Sigmoid colon (tissue), 7 donors: Measurements from ENCODE around the gene BARX2. TPM values are rescaled to one million over a fixed set of nuclear protein-coding genes. Genes with fewer than 3 reads are reported as not detected.
"Not testable (repeated sequence)": the region's sequence is repeated elsewhere in the genome, so short reads cannot be mapped to it uniquely, and the experiment has no call there.

Experiments used
- DNase-seq: peaks from one replicate; pipeline ENCODE4 v3.0.0-alpha.2; 2019
- H3K27ac ChIP-seq, 4 donors: fragments of 200-600 bp; sonication (generic); one replicate each; pipeline ENCODE4 v1.5.1; 2016 to 2019; ENCODE audit warnings: mild to moderate bottlenecking in 1 of 4
- H3K27me3 ChIP-seq, 3 donors: fragments of 200-600 bp; sonication (generic); one replicate each; pipeline ENCODE4 v1.5.1; 2019; ENCODE audit warnings: mild to moderate bottlenecking in 1 of 3
- H3K36me3 ChIP-seq, 4 donors: fragments of 200-600 bp; sonication (generic); one replicate each; pipeline ENCODE4 v1.5.1; 2016 to 2019
- H3K4me1 ChIP-seq, 4 donors: fragments of 200-600 bp; sonication (generic); one replicate each; pipeline ENCODE4 v1.5.1; 2017 to 2019
- H3K4me3 ChIP-seq, 4 donors: fragments of 200-600 bp; sonication (generic); one replicate each; pipeline ENCODE4 v1.5.1; 2017 to 2019; ENCODE audit warnings: mild to moderate bottlenecking in 2 of 4, moderate library complexity in 1 of 4
- H3K9me3 ChIP-seq, 4 donors: fragments of 200-600 bp in 3 of 4; sonication (generic) in 3 of 4; one replicate each; pipeline versions ENCODE4 v1.5.1 to v1.6.1; 2013 to 2019
- CTCF ChIP-seq, 4 experiments: fragments of 450-650 bp in 3 of 4; fragments of 200-600 bp in 1 of 4; IDR thresholded peaks; one replicate each; pipeline ENCODE4 v1.5.1; 2016 to 2019; ENCODE audit warnings: antibody characterized with exemption in 4 of 4, mild to moderate bottlenecking in 3 of 4, moderate library complexity in 2 of 4
- EP300 ChIP-seq, 4 donors: sonication (generic); formaldehyde crosslinking; IDR thresholded peaks; one replicate each; pipeline ENCODE4 v1.6.1; 2017; ENCODE audit warnings: antibody characterized with exemption in 4 of 4
- POLR2A ChIP-seq, 2 donors: fragments of 450-650 bp; IDR thresholded peaks; one replicate each; pipeline ENCODE4 v1.6.1; 2016; ENCODE audit warnings: antibody characterized with exemption in 2 of 2, mild to moderate bottlenecking in 2 of 2, moderate library complexity in 2 of 2
- POLR2AphosphoS5 ChIP-seq, 4 donors: sonication (generic); formaldehyde crosslinking; IDR thresholded peaks; one replicate each; pipeline ENCODE4 v1.6.1; 2017; ENCODE audit warnings: antibody characterized with exemption in 4 of 4
- WGBS, 2 donors: extraction: QIAGEN DNeasy Blood & Tissue Kit; methylation state at CpG; one replicate each; pipeline ENCODE4 v1.1.7; 2013; 5-methylcytosine and 5-hydroxymethylcytosine counted together
- intact Hi-C: fragments of 100-400 bp; cut with DNase I; formaldehyde crosslinking; loops from one replicate; pipeline ENCODE4 v1.15.1; 2023
- polyA plus RNA-seq, 3 donors: library from polyadenylated mRNA; stranded (reverse); fragments of 200-250 nt; gene quantifications; one replicate each; pipeline ENCODE4 v1.2.3, GENCODE V29; 2013
- total RNA-seq, 4 donors: library from RNA; depleted of rRNA; stranded (reverse); fragments of >200 nt; gene quantifications; one replicate each; pipeline ENCODE4 v1.1.0, GENCODE V29; 2016
- donor health status: healthy with polysubstance abuse.
- donor health status: Bipolar disorder and iron deficiency.
- donor health status: healthy.

Gene BARX2
- total and polyA plus RNA-seq, 7 donors: 10.0 to 19.7 (median 12.0) TPM; not detected in 4

GRCh38 chr11:129331871-129332274 lies 43.8 kb upstream of the BARX2 start:
- WGBS, 2 donors: 1 to 3% methylated on average over 11 of the region's 11 CpGs
- Histone ChIP-seq H3K4me1 (peaks cover 0 to 6% (median 0%) of the 10 kb centered on the region in 4 donors), H3K36me3 (no peaks in the 10 kb centered on the region), H3K9me3 (no peaks in the 10 kb centered on the region), H3K27me3 (no peaks in the 10 kb centered on the region), H3K27ac (no peak overlapping the region), H3K4me3 (no peak overlapping the region)
- intact Hi-C loops: loop anchor here (1.0 to 5.0 kb wide), 2 partner anchors 105 to 215 kb away; no protein-coding TSS in a partner anchor
- DNase-seq: peak; percentile 89
- TF ChIP-seq POLR2AphosphoS5 (IDR thresholded peaks at IDR 0.05) (no peak), CTCF (IDR thresholded peaks at IDR 0.05) (peak; percentile 56 to 81 (median 78))

GRCh38 chr11:129333873-129334272 lies 41.8 kb upstream of the BARX2 start:
- DNase-seq: no peak
- H3K9me3 ChIP-seq: no peaks in the 10 kb centered on the region
- H3K27me3 ChIP-seq: no peaks in the 10 kb centered on the region
- H3K36me3 ChIP-seq: no peaks in the 10 kb centered on the region
- no peak overlapping the region for H3K27ac ChIP-seq
- intact Hi-C loops: loop anchor here (5.0 kb wide), 1 partner anchor 107 kb away; no protein-coding TSS in a partner anchor
- H3K4me1 ChIP-seq: peaks cover 0 to 6% (median 0%) of the 10 kb centered on the region in 4 donors
- TF ChIP-seq EP300 (IDR thresholded peaks at IDR 0.05) (no peak), POLR2AphosphoS5 (IDR thresholded peaks at IDR 0.05) (no peak), CTCF (IDR thresholded peaks at IDR 0.05) (no peak), POLR2A (IDR thresholded peaks at IDR 0.05) (no peak)
- no peak overlapping the region for H3K4me3 ChIP-seq

- intact Hi-C loops, H3K4me3 ChIP-seq, H3K9me3 ChIP-seq, DNase-seq, H3K27me3 ChIP-seq, H3K36me3 ChIP-seq, H3K27ac ChIP-seq, H3K4me1 ChIP-seq: not testable (repeated sequence)
- 81 to 88% methylated on average over 23 of the region's 23 CpGs for WGBS, 2 donors
Measured at GRCh38 chr11:129344301-129344940, 31.2 kb upstream of the BARX2 start.

GRCh38 chr11:129346916-129347315 lies 28.7 kb upstream of the BARX2 start:
- H3K4me3 ChIP-seq: no peak overlapping the region
- H3K4me1 ChIP-seq: no peaks in the 10 kb centered on the region
- no peaks in the 10 kb centered on the region for H3K9me3 ChIP-seq
- no peak for DNase-seq
- WGBS, 2 donors: 91 to 94% methylated on average over 2 of the region's 2 CpGs
- H3K36me3 ChIP-seq: no peaks in the 10 kb centered on the region
- no peak overlapping the region for H3K27ac ChIP-seq
- intact Hi-C loops: no loop called here
- TF ChIP-seq POLR2A (IDR thresholded peaks at IDR 0.05) (no peak), EP300 (IDR thresholded peaks at IDR 0.05) (no peak), CTCF (IDR thresholded peaks at IDR 0.05) (no peak), POLR2AphosphoS5 (IDR thresholded peaks at IDR 0.05) (no peak)
- H3K27me3 ChIP-seq: no peaks in the 10 kb centered on the region

- Histone ChIP-seq H3K27me3 (no peaks in the 10 kb centered on the region), H3K4me3 (no peak overlapping the region), H3K36me3 (no peaks in the 10 kb centered on the region), H3K9me3 (no peaks in the 10 kb centered on the region), H3K27ac (no peak overlapping the region), H3K4me1 (no peaks in the 10 kb centered on the region)
- intact Hi-C loops: no loop called here
- DNase-seq: no peak
- TF ChIP-seq POLR2AphosphoS5 (IDR thresholded peaks at IDR 0.05) (no peak), POLR2A (IDR thresholded peaks at IDR 0.05) (no peak), EP300 (IDR thresholded peaks at IDR 0.05) (no peak), CTCF (IDR thresholded peaks at IDR 0.05) (no peak)
Measured at GRCh38 chr11:129348813-129349212, 26.8 kb upstream of the BARX2 start.
